Measurements from ENCODE around the gene IL17C.
"Not testable (repeated sequence)": the region's sequence is repeated elsewhere in the genome, so short reads cannot be mapped to it uniquely, and the experiment has no call there.

Gene IL17C

DNA sequence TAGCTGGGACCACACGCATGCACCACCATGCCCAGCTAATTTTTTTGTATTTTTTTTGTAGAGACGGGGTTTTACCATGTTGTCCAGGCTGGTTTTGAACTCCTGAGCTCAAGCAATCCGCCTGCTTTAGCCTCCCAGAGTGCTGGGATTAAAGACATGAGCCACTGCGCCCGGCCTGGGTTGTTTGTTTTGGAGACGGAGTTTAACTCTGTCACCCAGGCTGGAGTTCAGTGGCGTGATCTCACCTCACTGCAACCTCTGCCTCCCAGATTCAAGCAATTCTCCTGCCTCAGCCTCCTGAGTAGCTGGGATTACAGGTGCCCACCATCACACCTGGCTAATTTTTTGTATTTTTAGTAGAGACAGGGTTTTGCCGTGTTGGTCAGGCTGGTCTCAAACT is 28.9 kb upstream of the IL17C start:
- not testable (repeated sequence) for DNase-seq (ENCODE audit: low read depth, low spot score)

DNA sequence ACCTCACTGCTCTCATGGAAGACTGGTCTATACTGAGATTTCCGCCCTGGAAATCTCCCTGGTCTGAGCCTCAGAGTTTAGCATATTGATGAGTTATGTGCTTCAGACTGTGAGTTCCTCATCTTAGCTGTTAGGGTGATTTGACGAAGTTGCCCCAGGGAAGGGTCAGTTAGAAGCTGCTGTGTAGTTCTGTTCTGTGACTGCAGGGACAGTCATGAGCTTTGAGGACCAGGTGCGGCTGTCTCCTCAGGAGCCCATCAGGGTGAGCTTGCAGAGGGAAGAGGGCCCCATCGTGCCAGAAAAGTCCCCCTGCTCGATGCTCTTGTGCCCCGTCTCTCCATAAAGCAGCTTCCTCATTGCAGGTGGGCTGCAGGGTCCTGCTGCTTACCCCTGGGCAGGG is 28.3 kb upstream of the IL17C start:
- no peak for DNase-seq (ENCODE audit: low read depth, low spot score)

- DNase-seq (ENCODE audit: low read depth, low spot score), result no peak
These were observed 27.2 kb upstream of the IL17C start for GRCh38 chr16:88610909-88611812.

DNA sequence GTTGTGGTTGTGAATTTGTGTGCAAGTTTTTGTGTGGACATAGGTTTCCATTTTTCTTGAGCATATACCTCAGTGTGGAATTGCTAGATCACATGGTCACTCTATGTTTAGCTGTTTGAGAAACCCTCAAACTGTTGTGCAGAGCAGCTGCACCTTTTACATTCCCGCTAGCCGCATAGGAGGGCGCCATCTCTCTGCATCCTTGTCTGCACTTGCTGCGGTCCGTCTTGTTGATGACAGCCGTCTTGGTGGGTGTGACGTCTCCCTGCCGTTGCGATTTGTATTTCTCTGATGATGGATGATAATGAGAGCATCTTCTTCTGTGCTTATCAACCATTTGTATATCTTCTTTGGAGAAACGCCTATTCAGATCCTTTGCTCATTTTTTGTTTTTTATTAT is 25.1 kb upstream of the IL17C start:
- no peak for DNase-seq (ENCODE audit: low read depth, low spot score)

- no peak for DNase-seq (ENCODE audit: low read depth, low spot score)
These were observed 24.2 kb upstream of the IL17C start for GRCh38 chr16:88613911-88614817.

DNA sequence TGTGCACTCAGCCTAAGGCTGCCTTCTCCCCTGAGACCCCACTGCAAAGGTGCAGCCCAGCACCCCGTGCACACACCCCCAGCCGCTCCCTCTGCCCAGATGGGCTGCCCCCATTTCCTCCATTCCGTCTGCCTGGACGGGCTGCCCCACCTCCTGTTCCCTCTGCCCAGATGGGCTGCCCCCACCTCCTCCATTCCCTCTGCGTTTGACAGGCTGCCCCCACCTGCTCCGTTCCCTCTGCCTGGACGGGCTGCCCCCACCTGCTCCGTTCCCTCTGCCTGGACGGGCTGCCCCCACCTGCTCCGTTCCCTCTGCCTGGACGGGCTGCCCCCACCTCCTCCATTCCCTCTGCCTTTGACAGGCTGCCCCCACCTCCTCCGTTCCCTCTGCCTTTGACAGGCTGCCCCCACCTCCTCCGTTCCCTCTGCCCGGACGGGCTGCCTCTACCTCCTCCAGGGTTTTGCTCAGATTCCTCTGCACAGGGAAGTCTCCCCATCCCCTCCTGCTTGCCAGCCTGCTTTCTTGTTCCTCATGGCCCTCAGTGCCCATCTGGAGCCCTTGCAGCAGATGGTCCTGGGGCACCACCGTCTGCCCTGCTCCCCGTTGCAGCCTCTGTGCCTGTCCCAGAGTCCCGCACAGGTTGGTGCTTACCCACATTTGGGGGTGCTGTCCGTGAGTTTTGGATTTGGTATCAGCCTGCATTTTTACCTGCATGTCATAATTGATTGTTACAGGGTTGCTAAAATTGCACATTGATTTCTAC is 23.4 kb upstream of the IL17C start:
- no peak for DNase-seq (ENCODE audit: low read depth, low spot score)

DNA sequence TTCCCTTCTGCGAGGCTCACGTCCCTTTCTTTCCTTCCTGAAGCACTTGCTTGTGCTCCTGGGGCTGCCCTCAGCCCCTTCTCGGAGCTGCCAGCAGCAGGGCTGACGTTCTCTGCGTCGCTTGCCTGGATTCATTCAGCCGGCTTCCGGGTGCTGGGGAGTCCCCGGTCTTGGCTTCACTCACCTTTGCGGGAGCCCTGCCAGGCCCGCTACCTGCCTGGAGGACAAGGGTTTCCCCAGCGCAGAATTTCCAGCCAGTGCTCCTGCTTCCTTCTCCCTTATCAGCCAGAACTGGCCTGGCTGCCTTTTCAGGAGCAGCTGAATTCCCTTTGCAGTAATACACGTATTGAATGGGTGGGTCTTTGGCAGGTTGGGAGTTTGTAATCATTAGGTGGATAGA is 22.1 kb upstream of the IL17C start:
- no peak for DNase-seq (ENCODE audit: low read depth, low spot score)

- DNase-seq (ENCODE audit: low read depth, low spot score), result no peak
These were observed 21.6 kb upstream of the IL17C start for GRCh38 chr16:88616736-88617135.

DNA sequence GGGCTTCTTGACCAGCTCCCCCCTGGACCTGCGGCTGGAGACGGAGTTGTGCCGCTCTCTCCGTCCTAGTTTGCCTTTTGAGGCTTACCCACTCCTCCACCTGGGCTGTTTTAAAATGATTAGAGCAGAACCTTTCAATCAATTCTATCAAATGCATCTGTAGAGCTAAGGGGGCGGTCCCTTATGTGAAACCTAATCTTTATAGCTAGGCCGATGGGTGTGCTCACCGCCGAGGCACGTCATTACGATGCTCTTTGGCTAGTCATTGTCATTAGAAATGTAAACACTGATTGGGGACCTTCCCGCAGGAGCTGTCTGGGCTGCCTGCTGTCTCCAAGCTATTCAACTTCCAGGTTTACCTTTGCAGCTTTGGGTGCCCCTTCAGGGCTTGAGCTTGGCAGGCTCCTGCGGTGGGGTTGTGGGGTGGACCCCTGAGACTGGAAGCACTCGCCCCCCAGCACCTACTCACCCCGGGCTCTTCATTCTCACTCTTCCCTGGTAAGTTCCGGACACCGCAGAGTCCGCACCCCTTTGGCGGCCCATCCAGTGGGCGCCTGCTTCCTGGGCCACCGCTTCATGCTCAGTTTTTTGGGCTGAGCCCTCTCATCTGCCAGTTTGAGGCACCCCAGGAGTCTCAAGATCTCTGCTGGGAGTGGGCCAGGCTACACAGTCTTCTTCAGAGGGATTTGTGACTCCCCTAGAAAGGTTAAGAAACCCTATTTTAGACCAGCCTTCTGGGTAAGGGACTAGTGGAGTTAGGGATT is 20.9 kb upstream of the IL17C start:
- DNase-seq (ENCODE audit: low read depth, low spot score), result no peak

GRCh38 chr16:88618182-88618955 is 20.0 kb upstream of the IL17C start:
- DNase-seq (ENCODE audit: low read depth, low spot score), result no peak

- DNase-seq (ENCODE audit: low read depth, low spot score), result no peak
These were observed 19.3 kb upstream of the IL17C start for GRCh38 chr16:88618956-88619667.

DNA sequence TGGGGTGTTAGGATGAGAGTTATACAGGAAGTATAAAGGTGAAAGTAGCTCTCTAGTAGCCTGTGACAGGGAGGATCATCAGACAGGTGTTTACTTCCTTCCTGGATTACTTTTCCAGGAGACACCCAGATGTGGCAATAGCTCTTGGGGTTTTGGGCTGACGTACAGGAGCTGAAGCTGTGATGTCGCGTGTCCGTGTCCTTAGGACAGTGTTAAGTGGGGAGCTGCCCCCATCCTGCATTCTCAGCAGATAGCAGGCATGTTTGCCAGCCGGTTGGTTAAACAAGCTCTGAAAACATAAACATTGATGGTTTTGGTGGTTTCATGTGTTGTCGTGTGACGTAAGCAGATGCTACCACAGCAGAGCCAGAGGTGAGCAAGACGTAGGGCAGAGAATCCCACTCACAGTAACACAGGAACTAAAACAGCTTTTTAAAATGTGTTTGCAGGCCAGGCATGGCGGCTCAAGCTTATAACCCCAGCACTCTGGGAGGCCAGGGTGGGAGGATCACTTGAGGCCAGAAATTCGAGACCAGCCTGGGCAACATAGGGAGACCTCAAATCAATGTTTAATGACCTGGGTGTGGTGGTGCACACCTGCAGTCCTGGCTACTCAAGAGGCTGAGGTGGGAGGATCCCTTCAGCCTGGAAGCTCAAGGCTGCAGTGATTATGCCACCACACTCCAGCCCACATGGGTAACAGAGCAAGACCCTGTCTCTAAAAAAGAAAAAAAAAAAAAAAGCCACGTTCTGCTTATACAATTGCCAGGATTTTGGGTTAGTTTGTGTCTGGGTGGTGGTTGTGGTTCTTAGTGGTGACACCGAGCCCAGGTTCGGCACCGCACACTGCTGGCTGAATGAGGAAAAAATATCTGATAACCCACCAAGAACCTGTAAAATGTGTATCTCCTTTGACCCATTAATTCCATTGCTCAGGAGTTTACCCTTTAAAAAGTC is 18.2 kb upstream of the IL17C start:
- DNase-seq (ENCODE audit: low read depth, low spot score), result no peak

- no peak for DNase-seq (ENCODE audit: low read depth, low spot score)
These were observed 16.2 kb upstream of the IL17C start for GRCh38 chr16:88622125-88622524.

DNA sequence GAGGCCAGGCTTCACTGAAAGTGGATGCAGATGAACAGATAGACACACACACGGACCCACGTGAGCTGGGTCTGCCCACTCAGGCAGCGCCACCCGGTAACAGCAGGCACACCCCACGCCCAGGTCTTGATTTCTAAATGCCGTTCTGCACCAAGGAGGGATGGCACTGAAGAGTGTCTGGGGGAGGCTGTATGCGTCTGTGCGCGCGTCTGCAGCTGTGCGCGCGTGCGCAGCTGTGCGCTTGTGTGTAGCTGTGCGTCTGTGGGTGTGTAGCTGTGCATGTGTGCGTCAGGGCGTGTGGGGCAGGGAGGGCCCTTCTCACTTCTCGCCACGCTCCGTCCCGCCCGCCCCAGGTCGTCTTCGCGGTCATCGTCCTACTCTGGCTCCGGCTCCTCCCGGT is 15.5 kb upstream of the IL17C start:
- DNase-seq (ENCODE audit: low read depth, low spot score), result no peak

- DNase-seq (ENCODE audit: low read depth, low spot score), result no peak
These were observed 14.5 kb upstream of the IL17C start for GRCh38 chr16:88623858-88624257.

DNA sequence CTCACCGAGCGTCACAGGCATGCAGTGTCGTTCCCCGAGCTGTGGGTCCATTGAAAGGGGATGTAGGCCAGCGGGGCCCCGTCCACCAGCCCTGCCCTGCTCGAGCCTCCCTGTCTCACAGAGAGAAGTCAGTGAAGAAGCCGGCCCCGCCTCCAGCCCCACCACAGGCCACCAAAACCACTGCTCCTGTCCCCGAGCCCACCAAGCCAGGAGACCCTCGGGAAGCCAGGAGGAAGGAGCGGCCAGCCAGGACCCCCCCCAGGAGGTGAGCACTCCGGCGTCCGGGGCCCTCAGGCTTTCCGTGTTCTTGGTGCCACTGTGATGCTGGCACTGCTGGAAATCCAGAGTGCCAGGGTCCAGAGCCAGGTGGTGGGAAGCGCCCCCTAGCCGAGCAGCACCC is 13.9 kb upstream of the IL17C start:
- no peak for DNase-seq (ENCODE audit: low read depth, low spot score)

DNA sequence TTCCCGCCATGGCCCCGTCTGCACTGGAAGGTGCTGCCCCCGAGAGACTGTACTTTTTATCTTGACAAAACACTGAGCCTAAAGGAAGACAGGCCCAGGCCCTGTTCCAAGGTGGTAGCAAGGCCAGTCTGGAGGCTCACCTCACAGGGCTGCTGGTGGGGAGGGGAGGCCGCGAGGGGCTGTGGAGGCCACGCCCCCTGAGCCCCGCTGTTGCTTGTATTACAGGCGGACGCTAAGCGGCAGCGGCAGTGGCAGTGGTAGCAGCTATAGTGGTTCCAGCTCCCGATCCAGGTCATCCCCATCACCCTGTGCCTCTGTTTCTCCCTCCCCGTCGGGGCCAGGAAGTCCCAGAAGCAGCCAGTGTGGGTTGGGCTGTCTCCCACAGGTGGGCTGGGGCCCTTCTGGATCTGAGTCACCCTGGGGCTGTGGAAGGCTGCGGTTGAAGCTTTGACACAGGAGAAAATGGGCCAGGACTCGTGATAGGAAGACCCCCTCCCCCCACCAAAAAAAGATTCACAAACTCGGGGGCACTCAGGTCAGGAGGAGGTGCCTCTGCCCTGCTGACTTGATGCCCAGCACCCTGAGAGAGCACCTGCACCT is 13.3 kb upstream of the IL17C start:
- no peak for DNase-seq (ENCODE audit: low read depth, low spot score)

DNA sequence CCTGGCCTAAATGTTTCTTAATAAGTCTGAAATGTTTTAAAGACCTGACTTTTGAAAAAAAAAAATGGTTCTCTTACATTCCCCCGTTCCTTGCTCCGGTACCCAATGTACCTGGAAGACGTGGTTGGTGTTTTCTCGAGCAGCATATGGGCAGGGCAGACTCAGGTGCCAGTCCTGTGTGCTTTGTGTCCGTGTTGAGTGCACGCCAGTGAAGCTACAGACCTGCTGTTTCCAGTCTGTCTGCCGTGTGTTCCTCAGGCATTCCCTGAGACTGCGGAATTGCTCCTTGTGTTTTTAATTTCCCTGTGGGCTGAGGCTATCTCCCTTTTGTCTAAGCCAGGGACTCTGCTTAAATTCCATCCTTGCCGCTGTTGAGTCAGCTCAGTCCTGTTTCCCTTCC is 11.7 kb upstream of the IL17C start:
- DNase-seq (ENCODE audit: low read depth, low spot score), result no peak

All from activated naive CD8-positive, alpha-beta T cell treated with anti-CD3 and anti-CD28 coated beads, Interleukin-2, amount 50 U/mL, for 16 hours (primary cell).